ENCODE data around the gene ST7.
"Not testable (repeated sequence)": the region's sequence is repeated elsewhere in the genome, so short reads cannot be mapped to it uniquely, and the experiment has no call there.

GRCh38 chr7:116961966-116962673, 8.8 kb downstream of the ST7 start:
- not testable (repeated sequence) for TF ChIP-seq POLR2A (IDR thresholded peaks at IDR 0.05)
- TF ChIP-seq, protein P1, sequence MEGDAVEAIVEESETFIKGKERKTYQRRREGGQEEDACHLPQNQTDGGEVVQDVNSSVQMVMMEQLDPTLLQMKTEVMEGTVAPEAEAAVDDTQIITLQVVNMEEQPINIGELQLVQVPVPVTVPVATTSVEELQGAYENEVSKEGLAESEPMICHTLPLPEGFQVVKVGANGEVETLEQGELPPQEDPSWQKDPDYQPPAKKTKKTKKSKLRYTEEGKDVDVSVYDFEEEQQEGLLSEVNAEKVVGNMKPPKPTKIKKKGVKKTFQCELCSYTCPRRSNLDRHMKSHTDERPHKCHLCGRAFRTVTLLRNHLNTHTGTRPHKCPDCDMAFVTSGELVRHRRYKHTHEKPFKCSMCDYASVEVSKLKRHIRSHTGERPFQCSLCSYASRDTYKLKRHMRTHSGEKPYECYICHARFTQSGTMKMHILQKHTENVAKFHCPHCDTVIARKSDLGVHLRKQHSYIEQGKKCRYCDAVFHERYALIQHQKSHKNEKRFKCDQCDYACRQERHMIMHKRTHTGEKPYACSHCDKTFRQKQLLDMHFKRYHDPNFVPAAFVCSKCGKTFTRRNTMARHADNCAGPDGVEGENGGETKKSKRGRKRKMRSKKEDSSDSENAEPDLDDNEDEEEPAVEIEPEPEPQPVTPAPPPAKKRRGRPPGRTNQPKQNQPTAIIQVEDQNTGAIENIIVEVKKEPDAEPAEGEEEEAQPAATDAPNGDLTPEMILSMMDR (IDR thresholded peaks at IDR 0.05): not testable (repeated sequence)

Data from tibial nerve (tissue), 3 donors.